Ascending aorta (tissue), 2 donors: ENCODE results near the gene INPP5D. TPM values are rescaled to one million over a fixed set of nuclear protein-coding genes. Genes with fewer than 3 reads are reported as not detected.

Experiments used
- DNase-seq, 2 donors: peaks; one replicate each; pipeline ENCODE4 v3.0.0-alpha.2; 2019; ENCODE audit warnings: low spot score in 2 of 2
- H3K27ac ChIP-seq, 2 donors: fragments of 200-600 bp; sonication (generic); one replicate each; pipeline ENCODE4 v1.5.1; 2016 to 2017; ENCODE audit warnings: mild to moderate bottlenecking in 1 of 2
- H3K27me3 ChIP-seq: fragments of 200-600 bp; sonication (generic); one replicate; pipeline ENCODE4 v1.5.1; 2017
- H3K36me3 ChIP-seq, 2 donors: fragments of 200-600 bp; sonication (generic); one replicate each; pipeline ENCODE4 v1.5.1; 2016
- H3K4me1 ChIP-seq, 2 donors: fragments of 200-600 bp; sonication (generic); one replicate each; pipeline ENCODE4 v1.5.1; 2016 to 2017; ENCODE audit warnings: mild to moderate bottlenecking in 1 of 2
- H3K4me3 ChIP-seq, 2 donors: fragments of 200-600 bp; sonication (generic); one replicate each; pipeline ENCODE4 v1.5.1; 2016 to 2017; ENCODE audit warnings: mild to moderate bottlenecking in 1 of 2
- H3K9me3 ChIP-seq, 2 donors: fragments of 200-600 bp; sonication (generic); one replicate each; pipeline ENCODE4 v1.5.1; 2016
- intact Hi-C: fragments of 100-400 bp; cut with DNase I; formaldehyde crosslinking; loops from one replicate; pipeline ENCODE4 v1.15.1; 2023
- total RNA-seq: library from RNA; depleted of rRNA; stranded (reverse); fragments of >200 nt; gene quantifications from one replicate; pipeline ENCODE4 v1.1.0, GENCODE V29; 2016
- TF ChIP-seq, protein P1 (sequence below), 3 experiments: fragments of 200-600 bp in 2 of 3; fragments of 450-650 bp in 1 of 3; sonication (generic) in 2 of 3; IDR thresholded peaks; one replicate each; pipeline ENCODE4 v1.5.1; 2016 to 2019; ENCODE audit warnings: antibody characterized with exemption in 3 of 3, mild to moderate bottlenecking in 1 of 3, moderate library complexity in 1 of 3

The INPP5D gene
- total RNA-seq, 1 donor from 2014 or later, result 21.7 TPM

DNA sequence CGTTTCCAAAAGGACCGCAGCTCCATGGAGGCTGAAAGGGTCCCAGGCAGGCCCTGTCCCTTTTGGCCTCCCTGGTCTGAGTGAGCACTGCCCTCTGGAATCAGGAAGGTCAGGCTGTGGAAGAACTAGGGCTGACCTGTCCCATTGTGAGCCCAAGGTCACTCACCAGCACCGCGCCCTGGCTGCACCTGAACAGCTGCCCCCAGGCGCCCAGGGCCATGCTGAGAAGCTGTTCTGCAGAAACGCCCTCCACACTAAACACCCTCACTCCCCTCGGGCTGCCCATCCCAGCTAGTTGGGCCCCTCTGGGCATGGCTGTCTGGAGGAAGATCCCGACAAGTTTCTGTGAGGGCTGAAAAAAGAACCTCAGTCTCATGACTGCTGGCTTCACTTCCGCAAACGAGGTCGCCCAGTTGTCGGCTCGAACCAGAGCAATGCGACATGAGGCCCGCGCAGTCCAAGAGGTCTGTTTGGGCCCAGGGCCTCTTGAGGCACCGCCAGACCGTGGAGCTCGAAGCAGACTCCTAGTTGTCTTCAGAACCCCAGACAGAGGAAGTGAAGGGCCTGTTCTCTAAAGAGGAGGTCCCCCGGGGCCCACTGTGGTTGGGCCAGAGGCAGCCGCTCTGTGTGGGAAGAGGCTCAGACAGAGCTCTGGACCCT, 64.4 kb downstream of the INPP5D start:
- no peaks in the 10 kb centered on the region for H3K4me1 ChIP-seq
- no peak overlapping the region for H3K4me3 ChIP-seq
- intact Hi-C loops, result no loop called here
- DNase-seq, result no peak
- H3K36me3 ChIP-seq, result no peaks in the 10 kb centered on the region
- TF ChIP-seq, protein P1, sequence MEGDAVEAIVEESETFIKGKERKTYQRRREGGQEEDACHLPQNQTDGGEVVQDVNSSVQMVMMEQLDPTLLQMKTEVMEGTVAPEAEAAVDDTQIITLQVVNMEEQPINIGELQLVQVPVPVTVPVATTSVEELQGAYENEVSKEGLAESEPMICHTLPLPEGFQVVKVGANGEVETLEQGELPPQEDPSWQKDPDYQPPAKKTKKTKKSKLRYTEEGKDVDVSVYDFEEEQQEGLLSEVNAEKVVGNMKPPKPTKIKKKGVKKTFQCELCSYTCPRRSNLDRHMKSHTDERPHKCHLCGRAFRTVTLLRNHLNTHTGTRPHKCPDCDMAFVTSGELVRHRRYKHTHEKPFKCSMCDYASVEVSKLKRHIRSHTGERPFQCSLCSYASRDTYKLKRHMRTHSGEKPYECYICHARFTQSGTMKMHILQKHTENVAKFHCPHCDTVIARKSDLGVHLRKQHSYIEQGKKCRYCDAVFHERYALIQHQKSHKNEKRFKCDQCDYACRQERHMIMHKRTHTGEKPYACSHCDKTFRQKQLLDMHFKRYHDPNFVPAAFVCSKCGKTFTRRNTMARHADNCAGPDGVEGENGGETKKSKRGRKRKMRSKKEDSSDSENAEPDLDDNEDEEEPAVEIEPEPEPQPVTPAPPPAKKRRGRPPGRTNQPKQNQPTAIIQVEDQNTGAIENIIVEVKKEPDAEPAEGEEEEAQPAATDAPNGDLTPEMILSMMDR (IDR thresholded peaks at IDR 0.05), result no peak
- H3K27me3 ChIP-seq, result no peaks in the 10 kb centered on the region
- no peak overlapping the region for H3K27ac ChIP-seq
- H3K9me3 ChIP-seq, result no peaks in the 10 kb centered on the region

DNA sequence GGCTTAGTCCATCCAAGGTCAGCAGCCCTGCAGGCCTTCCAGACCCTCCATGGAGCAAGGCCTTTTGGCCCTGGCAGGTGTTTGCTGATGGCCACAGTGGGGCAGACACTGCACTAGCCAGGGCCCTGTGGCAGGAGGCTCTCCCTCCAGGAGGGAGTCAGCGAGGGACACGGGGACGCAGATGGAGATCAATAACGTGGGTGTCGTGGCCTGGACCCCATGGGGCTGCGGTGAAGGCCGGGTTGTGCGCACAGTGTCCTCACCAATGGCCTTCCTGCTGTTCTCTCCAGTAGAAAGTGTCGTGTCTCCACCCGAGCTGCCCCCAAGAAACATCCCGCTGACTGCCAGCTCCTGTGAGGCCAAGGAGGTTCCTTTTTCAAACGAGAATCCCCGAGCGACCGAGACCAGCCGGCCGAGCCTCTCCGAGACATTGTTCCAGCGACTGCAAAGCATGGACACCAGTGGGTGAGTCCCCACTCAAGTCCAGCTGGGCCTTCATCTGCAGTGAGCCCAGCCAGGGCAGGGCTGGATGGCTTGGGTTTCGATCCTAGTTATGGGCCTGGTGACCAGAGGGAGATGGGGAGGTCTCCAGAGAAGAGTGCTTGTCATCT, 65.4 kb downstream of the INPP5D start:
- no peak for DNase-seq

DNA sequence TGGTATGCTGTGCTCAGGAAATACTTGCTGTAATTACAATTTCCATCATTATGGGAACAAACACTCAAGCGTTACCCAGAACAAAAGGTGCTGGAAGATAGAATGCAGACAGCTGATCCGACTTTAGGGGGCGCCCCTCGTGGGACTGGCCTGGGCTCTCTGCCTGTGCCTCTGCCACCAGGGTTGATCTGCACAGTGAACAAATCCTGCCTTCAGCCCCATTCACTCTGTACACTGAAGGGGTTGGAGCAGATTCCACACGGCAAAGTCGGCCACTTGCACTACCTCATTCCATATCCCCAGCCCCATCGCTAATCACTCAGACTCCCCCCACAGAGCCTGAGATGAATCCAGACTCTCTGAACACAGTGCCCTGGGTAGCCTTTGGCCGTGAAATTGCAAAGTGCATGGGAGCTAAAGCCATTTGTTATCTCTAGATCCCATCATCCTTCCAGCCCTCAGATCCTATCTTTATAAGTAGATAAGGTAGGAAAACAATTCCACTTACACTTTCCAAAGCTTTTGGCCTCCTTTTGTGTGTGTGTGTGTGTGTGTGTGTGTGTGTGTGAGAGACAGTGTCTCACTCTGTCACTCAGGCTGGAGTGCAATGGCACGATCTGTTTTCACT, 69.3 kb downstream of the INPP5D start:
- no peak overlapping the region for H3K4me3 ChIP-seq
- no peaks in the 10 kb centered on the region for H3K27me3 ChIP-seq
- H3K4me1 ChIP-seq, result no peaks in the 10 kb centered on the region
- intact Hi-C loops, result no loop called here
- TF ChIP-seq, protein P1 (IDR thresholded peaks at IDR 0.05), result no peak
- DNase-seq, result no peak
- H3K27ac ChIP-seq, result no peak overlapping the region
- H3K9me3 ChIP-seq, result no peaks in the 10 kb centered on the region
- no peaks in the 10 kb centered on the region for H3K36me3 ChIP-seq

More for the DNA sequence above, 65.4 kb downstream of the INPP5D start:
- intact Hi-C loops, result no loop called here
- TF ChIP-seq, protein P1 (IDR thresholded peaks at IDR 0.05), result no peak
- Histone ChIP-seq H3K4me1 (no peaks in the 10 kb centered on the region), H3K27ac (no peak overlapping the region), H3K9me3 (no peaks in the 10 kb centered on the region), H3K27me3 (no peaks in the 10 kb centered on the region), H3K36me3 (no peaks in the 10 kb centered on the region), H3K4me3 (no peak overlapping the region)

DNA sequence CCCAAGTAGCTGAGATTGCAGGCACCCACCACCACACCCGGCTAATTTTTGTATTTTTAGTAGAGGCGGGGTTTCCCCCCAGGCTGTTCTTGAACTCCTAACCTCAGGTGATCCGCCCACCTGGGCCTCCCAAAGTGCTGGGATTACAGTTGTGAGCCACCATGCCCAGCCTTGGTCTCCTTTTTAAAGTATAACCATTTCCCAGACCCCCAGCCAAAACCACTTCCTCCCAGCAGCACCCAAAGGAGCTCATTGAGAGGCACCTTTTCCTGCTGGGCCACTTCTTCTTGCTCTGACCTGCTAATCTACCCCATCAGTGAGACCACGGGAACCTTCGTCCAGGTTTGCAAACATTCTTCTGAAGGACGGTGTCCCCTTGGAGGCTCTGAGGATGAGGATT, 69.9 kb downstream of the INPP5D start:
- Histone ChIP-seq H3K4me1 (no peaks in the 10 kb centered on the region), H3K36me3 (no peaks in the 10 kb centered on the region), H3K27ac (no peak overlapping the region), H3K4me3 (no peak overlapping the region), H3K27me3 (no peaks in the 10 kb centered on the region), H3K9me3 (no peaks in the 10 kb centered on the region)
- TF ChIP-seq, protein P1 (IDR thresholded peaks at IDR 0.05), result no peak
- DNase-seq, result no peak
- intact Hi-C loops, result no loop called here

DNA sequence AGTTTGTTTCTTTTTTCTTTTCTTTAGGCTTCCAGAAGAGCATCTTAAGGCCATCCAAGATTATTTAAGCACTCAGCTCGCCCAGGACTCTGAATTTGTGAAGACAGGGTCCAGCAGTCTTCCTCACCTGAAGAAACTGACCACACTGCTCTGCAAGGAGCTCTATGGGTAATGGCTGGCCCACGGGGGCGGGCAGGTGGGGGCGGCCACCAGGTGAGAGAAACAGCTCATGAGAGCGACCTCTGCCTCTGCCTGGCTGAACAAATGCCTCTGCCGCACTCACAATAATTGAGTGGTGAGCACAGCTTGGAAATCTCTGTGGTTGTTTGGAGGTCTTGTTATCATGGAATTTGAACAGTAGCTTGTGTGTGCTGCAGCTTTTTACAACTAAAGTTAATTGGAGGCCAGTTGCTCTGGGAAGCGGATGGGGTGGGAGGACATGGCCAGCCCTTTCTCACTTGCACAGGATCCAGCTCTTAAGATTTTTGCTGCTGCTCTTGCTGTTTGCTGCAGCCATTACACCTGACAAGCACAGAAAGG, 70.4 kb downstream of the INPP5D start:
- no peak overlapping the region for H3K4me3 ChIP-seq
- no peaks in the 10 kb centered on the region for H3K27me3 ChIP-seq
- H3K4me1 ChIP-seq, result no peaks in the 10 kb centered on the region
- no peak overlapping the region for H3K27ac ChIP-seq
- no peaks in the 10 kb centered on the region for H3K9me3 ChIP-seq
- H3K36me3 ChIP-seq, result no peaks in the 10 kb centered on the region
- intact Hi-C loops, result no loop called here
- no peak for DNase-seq
- TF ChIP-seq, protein P1 (IDR thresholded peaks at IDR 0.05), result no peak
